IPS-15b (cell line): Measurements from ENCODE around the gene KLF17.
"Not testable (repeated sequence)": the region's sequence is repeated elsewhere in the genome, so short reads cannot be mapped to it uniquely, and the experiment has no call there.

Experiments used
- H3K27me3 ChIP-seq: one replicate; pipeline ENCODE4 v1.6.1; 2013; ENCODE audit warnings: low read length; ENCODE audit not compliant: control insufficient read depth, insufficient read depth
- H3K36me3 ChIP-seq: one replicate; pipeline ENCODE4 v1.6.1; 2013; ENCODE audit warnings: low read length; ENCODE audit not compliant: control insufficient read depth, insufficient read depth
- H3K4me1 ChIP-seq: one replicate; pipeline ENCODE4 v1.6.1; 2013; ENCODE audit warnings: mild to moderate bottlenecking, low read length; ENCODE audit not compliant: control insufficient read depth, insufficient read depth
- H3K4me3 ChIP-seq: one replicate; pipeline ENCODE4 v1.5.1; 2013; ENCODE audit warnings: low read depth, low read length
- H3K9ac ChIP-seq: one replicate; pipeline ENCODE4 v1.6.1; 2013; ENCODE audit warnings: low read depth, mild to moderate bottlenecking, low read length
- H3K9me3 ChIP-seq: one replicate; pipeline ENCODE4 v1.6.1; 2013; ENCODE audit warnings: mild to moderate bottlenecking, low read length; ENCODE audit not compliant: control insufficient read depth, insufficient read depth

The KLF17 gene

GRCh38 chr1:44112486-44112885 is 6.1 kb upstream of the KLF17 start:
- H3K36me3 ChIP-seq = no peaks in the 10 kb centered on the region
- H3K4me1 ChIP-seq = peaks cover 7% of the 10 kb centered on the region
- H3K9ac ChIP-seq = no peak overlapping the region
- no peak overlapping the region for H3K4me3 ChIP-seq
- H3K9me3 ChIP-seq = no peaks in the 10 kb centered on the region
- H3K27me3 ChIP-seq = no peaks in the 10 kb centered on the region

- H3K27me3 ChIP-seq = no peaks in the 10 kb centered on the region
- H3K4me3 ChIP-seq = no peak overlapping the region
- H3K9me3 ChIP-seq = no peaks in the 10 kb centered on the region
- H3K4me1 ChIP-seq = peaks cover 3% of the 10 kb centered on the region
- no peaks in the 10 kb centered on the region for H3K36me3 ChIP-seq
- no peak overlapping the region for H3K9ac ChIP-seq
Measured at GRCh38 chr1:44113095-44113609, 5.5 kb upstream of the KLF17 start.

GRCh38 chr1:44114098-44114497 is 4.5 kb upstream of the KLF17 start:
- peaks cover 2% of the 10 kb centered on the region for H3K4me1 ChIP-seq
- H3K9me3 ChIP-seq = no peaks in the 10 kb centered on the region
- H3K4me3 ChIP-seq = no peak overlapping the region
- H3K36me3 ChIP-seq = no peaks in the 10 kb centered on the region
- no peaks in the 10 kb centered on the region for H3K27me3 ChIP-seq
- H3K9ac ChIP-seq = no peak overlapping the region

- H3K9ac ChIP-seq, H3K4me1 ChIP-seq, H3K27me3 ChIP-seq, H3K9me3 ChIP-seq, H3K36me3 ChIP-seq, H3K4me3 ChIP-seq: not testable (repeated sequence)
Measured at GRCh38 chr1:44117272-44117671, 1.3 kb upstream of the KLF17 start.

GRCh38 chr1:44119525-44119924 is 904 bp downstream of the KLF17 start:
- H3K27me3 ChIP-seq = no peaks in the 10 kb centered on the region
- no peak overlapping the region for H3K4me3 ChIP-seq
- H3K36me3 ChIP-seq = no peaks in the 10 kb centered on the region

GRCh38 chr1:44120398-44120949 is 1.9 kb downstream of the KLF17 start:
- Histone ChIP-seq H3K4me1 (no peaks in the 10 kb centered on the region), H3K9me3 (no peaks in the 10 kb centered on the region), H3K36me3 (no peaks in the 10 kb centered on the region), H3K9ac (no peak overlapping the region), H3K4me3 (no peak overlapping the region), H3K27me3 (no peaks in the 10 kb centered on the region)

More at GRCh38 chr1:44119525-44119924, 904 bp downstream of the KLF17 start:
- Histone ChIP-seq H3K4me1 (no peaks in the 10 kb centered on the region), H3K9me3 (no peaks in the 10 kb centered on the region), H3K9ac (no peak overlapping the region)

GRCh38 chr1:44129616-44130500 is 11.2 kb downstream of the KLF17 start:
- no peaks in the 10 kb centered on the region for H3K4me1 ChIP-seq
- H3K4me3 ChIP-seq = no peak overlapping the region
- no peaks in the 10 kb centered on the region for H3K27me3 ChIP-seq
- H3K9me3 ChIP-seq = no peaks in the 10 kb centered on the region
- H3K36me3 ChIP-seq = no peaks in the 10 kb centered on the region
- no peak overlapping the region for H3K9ac ChIP-seq

- no peaks in the 10 kb centered on the region for H3K4me1 ChIP-seq
- no peaks in the 10 kb centered on the region for H3K27me3 ChIP-seq
- no peaks in the 10 kb centered on the region for H3K36me3 ChIP-seq
- no peaks in the 10 kb centered on the region for H3K9me3 ChIP-seq
- no peak overlapping the region for H3K4me3 ChIP-seq
- H3K9ac ChIP-seq = no peak overlapping the region
Measured at GRCh38 chr1:44131411-44131810, 12.8 kb downstream of the KLF17 start.

GRCh38 chr1:44134071-44134920 is 15.7 kb downstream of the KLF17 start:
- no peak overlapping the region for H3K4me3 ChIP-seq
- no peaks in the 10 kb centered on the region for H3K27me3 ChIP-seq
- no peaks in the 10 kb centered on the region for H3K4me1 ChIP-seq
- no peak overlapping the region for H3K9ac ChIP-seq
- H3K36me3 ChIP-seq = no peaks in the 10 kb centered on the region
- H3K9me3 ChIP-seq = no peaks in the 10 kb centered on the region

GRCh38 chr1:44135886-44136285 is 17.3 kb downstream of the KLF17 start:
- H3K27me3 ChIP-seq = no peaks in the 10 kb centered on the region
- no peak overlapping the region for H3K4me3 ChIP-seq
- no peak overlapping the region for H3K9ac ChIP-seq
- H3K36me3 ChIP-seq = no peaks in the 10 kb centered on the region
- no peaks in the 10 kb centered on the region for H3K4me1 ChIP-seq
- no peaks in the 10 kb centered on the region for H3K9me3 ChIP-seq

- no peaks in the 10 kb centered on the region for H3K4me1 ChIP-seq
- no peak overlapping the region for H3K4me3 ChIP-seq
- no peaks in the 10 kb centered on the region for H3K27me3 ChIP-seq
- no peaks in the 10 kb centered on the region for H3K9me3 ChIP-seq
- H3K36me3 ChIP-seq = no peaks in the 10 kb centered on the region
- H3K9ac ChIP-seq = no peak overlapping the region
Measured at GRCh38 chr1:44138239-44138638, 19.6 kb downstream of the KLF17 start.
